ENCODE measurements around the gene JOSD2. TPM values are rescaled to one million over a fixed set of nuclear protein-coding genes. Genes with fewer than 3 reads are reported as not detected.

Gene JOSD2
- total and polyA plus RNA-seq, 9 of the 15 experiments (the other 6 are each of a cell fraction or from before 2014, with no cell fraction given): 0.06 to 14.4 (median 3.1) TPM

DNA sequence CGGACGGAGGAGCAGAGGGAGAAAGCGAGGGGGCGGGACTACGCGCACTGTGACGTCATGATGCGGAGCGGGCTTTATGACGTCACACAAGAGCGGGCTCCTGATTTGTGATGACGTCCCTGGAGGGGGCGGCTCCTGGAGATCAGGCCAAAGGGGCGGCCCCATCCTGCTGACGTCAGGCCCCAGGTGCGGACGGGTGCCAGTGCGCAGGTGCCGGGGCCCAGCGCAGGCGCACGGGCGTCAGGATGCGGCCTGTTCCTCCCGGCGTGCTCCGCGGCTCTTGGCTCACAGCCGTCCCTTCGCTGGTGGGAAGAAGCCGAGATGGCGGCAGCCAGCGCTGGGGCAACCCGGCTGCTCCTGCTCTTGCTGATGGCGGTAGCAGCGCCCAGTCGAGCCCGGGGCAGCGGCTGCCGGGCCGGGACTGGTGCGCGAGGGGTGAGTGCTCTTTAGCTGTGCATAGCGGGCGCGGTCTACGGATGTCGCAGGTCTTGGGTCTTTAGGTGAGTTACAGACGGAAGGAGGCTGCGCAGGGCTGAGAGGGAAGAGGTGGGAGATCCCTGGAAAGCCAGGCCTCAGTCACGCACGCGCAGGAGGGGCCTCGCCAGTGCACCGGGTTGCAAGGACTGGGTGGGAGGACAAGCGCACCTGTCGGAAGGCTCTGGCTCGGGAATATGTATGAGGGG lies 34.6 kb downstream of the JOSD2 start, which contains the start of the genes EMC10 and GARIN5A (continued):
- TF ChIP-seq, protein P1, sequence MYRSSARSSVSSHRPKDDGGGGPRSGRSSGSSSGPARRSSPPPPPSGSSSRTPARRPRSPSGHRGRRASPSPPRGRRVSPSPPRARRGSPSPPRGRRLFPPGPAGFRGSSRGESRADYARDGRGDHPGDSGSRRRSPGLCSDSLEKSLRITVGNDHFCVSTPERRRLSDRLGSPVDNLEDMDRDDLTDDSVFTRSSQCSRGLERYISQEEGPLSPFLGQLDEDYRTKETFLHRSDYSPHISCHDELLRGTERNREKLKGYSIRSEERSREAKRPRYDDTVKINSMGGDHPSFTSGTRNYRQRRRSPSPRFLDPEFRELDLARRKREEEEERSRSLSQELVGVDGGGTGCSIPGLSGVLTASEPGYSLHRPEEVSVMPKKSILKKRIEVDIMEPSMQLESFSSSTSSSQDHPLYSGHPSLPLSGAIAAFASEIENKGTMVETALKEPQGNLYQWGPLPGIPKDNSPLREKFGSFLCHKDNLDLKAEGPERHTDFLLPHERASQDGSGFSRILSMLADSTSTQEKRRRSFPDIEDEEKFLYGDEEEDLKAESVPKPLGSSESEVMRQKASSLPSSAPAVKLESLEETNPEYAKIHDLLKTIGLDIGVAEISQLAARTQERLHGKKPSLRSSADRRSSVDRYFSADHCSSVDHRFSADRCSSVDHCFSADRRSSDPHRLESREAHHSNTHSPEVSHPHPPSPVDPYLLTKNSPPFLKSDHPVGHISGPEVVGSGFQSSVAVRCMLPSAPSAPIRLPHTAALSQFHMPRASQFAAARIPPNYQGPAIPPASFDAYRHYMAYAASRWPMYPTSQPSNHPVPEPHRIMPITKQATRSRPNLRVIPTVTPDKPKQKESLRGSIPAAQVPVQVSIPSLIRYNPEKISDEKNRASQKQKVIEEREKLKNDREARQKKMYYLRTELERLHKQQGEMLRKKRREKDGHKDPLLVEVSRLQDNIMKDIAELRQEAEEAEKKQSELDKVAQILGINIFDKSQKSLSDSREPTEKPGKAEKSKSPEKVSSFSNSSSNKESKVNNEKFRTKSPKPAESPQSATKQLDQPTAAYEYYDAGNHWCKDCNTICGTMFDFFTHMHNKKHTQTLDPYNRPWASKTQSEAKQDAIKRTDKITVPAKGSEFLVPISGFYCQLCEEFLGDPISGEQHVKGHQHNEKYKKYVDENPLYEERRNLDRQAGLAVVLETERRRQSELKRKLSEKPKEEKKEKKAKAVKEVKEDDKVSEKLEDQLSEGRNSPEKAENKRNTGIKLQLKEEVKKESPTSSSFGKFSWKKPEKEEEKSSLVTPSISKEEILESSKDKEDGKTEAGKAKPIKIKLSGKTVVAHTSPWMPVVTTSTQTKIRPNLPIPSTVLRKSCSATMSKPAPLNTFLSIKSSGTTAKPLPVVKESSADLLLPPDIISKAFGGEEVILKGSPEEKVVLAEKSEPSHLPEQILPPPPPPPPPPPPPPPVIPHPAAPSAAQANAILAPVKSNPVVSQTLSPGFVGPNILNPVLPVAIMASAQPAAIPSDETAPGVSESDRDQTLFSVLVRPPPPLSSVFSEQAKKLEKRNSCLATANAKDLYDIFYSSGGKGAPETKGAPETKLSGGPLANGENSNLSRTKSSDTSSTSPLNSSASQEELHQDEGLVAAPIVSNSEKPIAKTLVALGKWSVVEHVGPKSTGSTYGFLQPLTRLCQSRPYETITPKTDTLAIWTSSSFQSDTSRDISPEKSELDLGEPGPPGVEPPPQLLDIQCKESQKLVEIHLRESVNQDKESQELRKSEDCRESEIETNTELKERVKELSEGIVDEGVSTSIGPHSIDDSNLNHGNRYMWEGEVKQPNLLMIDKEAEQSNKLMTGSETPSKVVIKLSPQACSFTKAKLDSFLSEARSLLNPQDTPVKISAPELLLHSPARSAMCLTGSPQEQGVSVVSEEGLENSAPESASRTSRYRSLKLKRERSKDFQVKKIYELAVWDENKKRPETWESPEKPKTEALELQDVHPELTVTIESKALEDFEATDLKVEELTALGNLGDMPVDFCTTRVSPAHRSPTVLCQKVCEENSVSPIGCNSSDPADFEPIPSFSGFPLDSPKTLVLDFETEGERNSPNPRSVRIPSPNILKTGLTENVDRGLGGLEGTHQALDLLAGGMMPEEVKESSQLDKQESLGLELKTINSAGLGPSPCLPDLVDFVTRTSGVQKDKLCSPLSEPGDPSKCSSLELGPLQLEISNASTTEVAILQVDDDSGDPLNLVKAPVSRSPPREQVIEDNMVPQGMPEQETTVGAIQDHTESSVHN (IDR thresholded peaks at IDR 0.05; ENCODE audit: borderline replicate concordance in 1 of 2, low read depth in 1 of 2): no peak
- TF ChIP-seq TOE1 (IDR thresholded peaks at IDR 0.05; ENCODE audit: borderline replicate concordance) (no peak), TOE1 (CRISPR knock-in tag; IDR thresholded peaks at IDR 0.05; ENCODE audit: borderline replicate concordance, low read depth) (no peak), KHSRP (IDR thresholded peaks at IDR 0.05) (peak; percentile 99), DNMT1 (IDR thresholded peaks at IDR 0.05) (no peak)
- TF ChIP-seq, protein P2, sequence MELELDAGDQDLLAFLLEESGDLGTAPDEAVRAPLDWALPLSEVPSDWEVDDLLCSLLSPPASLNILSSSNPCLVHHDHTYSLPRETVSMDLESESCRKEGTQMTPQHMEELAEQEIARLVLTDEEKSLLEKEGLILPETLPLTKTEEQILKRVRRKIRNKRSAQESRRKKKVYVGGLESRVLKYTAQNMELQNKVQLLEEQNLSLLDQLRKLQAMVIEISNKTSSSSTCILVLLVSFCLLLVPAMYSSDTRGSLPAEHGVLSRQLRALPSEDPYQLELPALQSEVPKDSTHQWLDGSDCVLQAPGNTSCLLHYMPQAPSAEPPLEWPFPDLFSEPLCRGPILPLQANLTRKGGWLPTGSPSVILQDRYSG (tag; conservative IDR thresholded peaks at IDR 0.05; ENCODE audit: low read depth): no peak
